Measurements from ENCODE around the gene GOLGA7B. TPM values are rescaled to one million over a fixed set of nuclear protein-coding genes. Genes with fewer than 3 reads are reported as not detected.
"Not testable (repeated sequence)": the region's sequence is repeated elsewhere in the genome, so short reads cannot be mapped to it uniquely, and the experiment has no call there.

Gene GOLGA7B
- total RNA-seq, 2 donors from 2014 or later, result 0.22 to 0.72 TPM

- Histone ChIP-seq H3K36me3 (no peaks in the 10 kb centered on the region), H3K4me1 (no peaks in the 10 kb centered on the region), H3K27me3 (no peaks in the 10 kb centered on the region), H3K9me3 (no peaks in the 10 kb centered on the region), H3K9ac (ENCODE audit: low read depth in 2 of 2, low read length in 2 of 2) (no peak overlapping the region), H3K27ac (no peak overlapping the region), H3K4me3 (no peak overlapping the region)
- TF ChIP-seq CTCF (IDR thresholded peaks at IDR 0.05), result no peak
- intact Hi-C loops (cut with DNase I), result no loop called here
- no peak for DNase-seq
Measured at GRCh38 chr10:97831259-97831658, 18.4 kb upstream of the GOLGA7B start.

- TF ChIP-seq CTCF (IDR thresholded peaks at IDR 0.05), result no peak
- Histone ChIP-seq H3K27ac (no peak overlapping the region), H3K36me3 (no peaks in the 10 kb centered on the region), H3K4me3 (no peak overlapping the region), H3K9me3 (no peaks in the 10 kb centered on the region), H3K27me3 (no peaks in the 10 kb centered on the region), H3K4me1 (no peaks in the 10 kb centered on the region), H3K9ac (ENCODE audit: low read depth in 2 of 2, low read length in 2 of 2) (no peak overlapping the region)
- intact Hi-C loops (cut with DNase I), result no loop called here
- DNase-seq, result no peak
Measured at GRCh38 chr10:97836446-97836845, 13.2 kb upstream of the GOLGA7B start.

GRCh38 chr10:97838091-97838490 lies 11.6 kb upstream of the GOLGA7B start:
- no peaks in the 10 kb centered on the region for H3K36me3 ChIP-seq
- no peak overlapping the region for H3K9ac ChIP-seq (ENCODE audit: low read depth in 2 of 2, low read length in 2 of 2)
- no peak overlapping the region for H3K27ac ChIP-seq
- H3K4me3 ChIP-seq, result no peak overlapping the region
- no peaks in the 10 kb centered on the region for H3K4me1 ChIP-seq
- no peak for DNase-seq
- no peaks in the 10 kb centered on the region for H3K27me3 ChIP-seq
- intact Hi-C loops (cut with DNase I), result no loop called here
- no peaks in the 10 kb centered on the region for H3K9me3 ChIP-seq
- TF ChIP-seq CTCF (IDR thresholded peaks at IDR 0.05), result no peak

GRCh38 chr10:97841166-97841565 lies 8.5 kb upstream of the GOLGA7B start:
- intact Hi-C loops (cut with DNase I); H3K4me3 ChIP-seq; H3K36me3 ChIP-seq; H3K9me3 ChIP-seq; H3K27me3 ChIP-seq; DNase-seq; H3K27ac ChIP-seq; H3K4me1 ChIP-seq; H3K9ac ChIP-seq (ENCODE audit: low read depth in 2 of 2, low read length in 2 of 2): not testable (repeated sequence)

GRCh38 chr10:97842114-97842513 lies 7.5 kb upstream of the GOLGA7B start:
- H3K9me3 ChIP-seq; H3K27me3 ChIP-seq; H3K36me3 ChIP-seq; H3K4me1 ChIP-seq; H3K27ac ChIP-seq; H3K4me3 ChIP-seq; intact Hi-C loops (cut with DNase I); H3K9ac ChIP-seq (ENCODE audit: low read depth in 2 of 2, low read length in 2 of 2); DNase-seq: not testable (repeated sequence)

- no peak for DNase-seq
- no peak overlapping the region for H3K27ac ChIP-seq
- TF ChIP-seq CTCF (IDR thresholded peaks at IDR 0.05), result no peak
- no peaks in the 10 kb centered on the region for H3K4me1 ChIP-seq
- intact Hi-C loops (cut with DNase I), result no loop called here
- H3K9ac ChIP-seq (ENCODE audit: low read depth in 2 of 2, low read length in 2 of 2), result no peak overlapping the region
- no peaks in the 10 kb centered on the region for H3K27me3 ChIP-seq
- H3K4me3 ChIP-seq, result no peak overlapping the region
- H3K9me3 ChIP-seq, result no peaks in the 10 kb centered on the region
- no peaks in the 10 kb centered on the region for H3K36me3 ChIP-seq
Measured at GRCh38 chr10:97842656-97843280, 6.9 kb upstream of the GOLGA7B start.
